Choroid plexus epithelial cell (primary cell): ENCODE measurements around the gene RHPN2.
"Not testable (repeated sequence)": the region's sequence is repeated elsewhere in the genome, so short reads cannot be mapped to it uniquely, and the experiment has no call there.

ENCODE experiments used
- DNase-seq: peaks from one replicate; pipeline ENCODE4 v3.0.0-alpha.2; 2010; ENCODE audit warnings: low read depth
- H3K4me3 ChIP-seq: 2 replicates; pipeline ENCODE4 v1.5.1; 2011; ENCODE audit warnings: low read depth, mild to moderate bottlenecking, control low read depth, low read length, moderate library complexity
- CTCF ChIP-seq: conservative IDR thresholded peaks from 2 replicates; pipeline ENCODE4 v1.5.1; 2011; ENCODE audit warnings: low read depth, mild to moderate bottlenecking, control low read depth, inconsistent platforms, low read length, moderate library complexity

The RHPN2 gene

GRCh38 chr19:33055718-33056117, 9.0 kb downstream of the RHPN2 start:
- TF ChIP-seq CTCF: no peak
- no peak overlapping the region for H3K4me3 ChIP-seq
- DNase-seq: no peak

GRCh38 chr19:33054623-33055022, 10.1 kb downstream of the RHPN2 start:
- TF ChIP-seq CTCF: no peak
- no peak for DNase-seq

GRCh38 chr19:33052352-33052972, 12.2 kb downstream of the RHPN2 start:
- peak; percentile 63 for DNase-seq
- H3K4me3 ChIP-seq: no peak overlapping the region
- no peak for TF ChIP-seq CTCF

More at GRCh38 chr19:33054623-33055022, 10.1 kb downstream of the RHPN2 start:
- H3K4me3 ChIP-seq: no peak overlapping the region

- no peak overlapping the region for H3K4me3 ChIP-seq
- no peak for TF ChIP-seq CTCF
- DNase-seq: no peak
Observed at GRCh38 chr19:33050110-33050509, 14.6 kb downstream of the RHPN2 start.

GRCh38 chr19:33048806-33049676, 15.6 kb downstream of the RHPN2 start:
- DNase-seq: no peak
- TF ChIP-seq CTCF: no peak
- H3K4me3 ChIP-seq: no peak overlapping the region

- TF ChIP-seq CTCF: no peak
- no peak overlapping the region for H3K4me3 ChIP-seq
- DNase-seq: no peak
Observed at GRCh38 chr19:33047422-33047821, 17.3 kb downstream of the RHPN2 start.

- H3K4me3 ChIP-seq, DNase-seq: not testable (repeated sequence)
Observed at GRCh38 chr19:33041828-33042160, 22.9 kb downstream of the RHPN2 start.
